H9 (cell line): ENCODE data around the gene TYW1. TPM values are rescaled to one million over a fixed set of nuclear protein-coding genes. Genes with fewer than 3 reads are reported as not detected.
"Not testable (repeated sequence)": the region's sequence is repeated elsewhere in the genome, so short reads cannot be mapped to it uniquely, and the experiment has no call there.

ENCODE experiments used
- DNase-seq: peaks from one replicate; pipeline ENCODE4 v3.0.0-alpha.2; 2017
- H2AFZ ChIP-seq: one replicate; pipeline ENCODE4 v1.6.1; 2013; ENCODE audit warnings: mild to moderate bottlenecking, low read length, control low read depth, moderate library complexity
- H2AK5ac ChIP-seq: 2 replicates; pipeline ENCODE4 v1.6.1; 2013; ENCODE audit warnings: low read length, control low read depth, mixed read lengths; ENCODE audit not compliant: insufficient read length
- H2BK120ac ChIP-seq: one replicate; pipeline ENCODE4 v1.6.1; 2013; ENCODE audit warnings: low read depth, mild to moderate bottlenecking, low read length, control low read depth, inconsistent platforms; ENCODE audit not compliant: poor library complexity, severe bottlenecking
- H2BK12ac ChIP-seq: 2 replicates; pipeline ENCODE4 v1.6.1; 2013; ENCODE audit warnings: low read length, control low read depth, mixed read lengths, low read depth; ENCODE audit not compliant: insufficient read length
- H2BK15ac ChIP-seq: 2 replicates; pipeline ENCODE4 v1.6.1; 2013; ENCODE audit warnings: low read depth, low read length, control low read depth
- H2BK20ac ChIP-seq: one replicate; pipeline ENCODE4 v1.6.1; 2013; ENCODE audit warnings: low read depth, mild to moderate bottlenecking, low read length, control low read depth, inconsistent platforms; ENCODE audit not compliant: poor library complexity, severe bottlenecking
- H2BK5ac ChIP-seq: 2 replicates; pipeline ENCODE4 v1.6.1; 2013; ENCODE audit warnings: low read length, control low read depth, mixed read lengths; ENCODE audit not compliant: insufficient read length
- H3K14ac ChIP-seq: 2 replicates; pipeline ENCODE4 v1.6.1; 2013; ENCODE audit warnings: low read length, control low read depth; ENCODE audit not compliant: insufficient read depth
- H3K18ac ChIP-seq: 2 replicates; pipeline ENCODE4 v1.6.1; 2013; ENCODE audit warnings: low read depth, mild to moderate bottlenecking, mixed read lengths, low read length, control low read depth; ENCODE audit not compliant: insufficient read length
- H3K23ac ChIP-seq: 2 replicates; pipeline ENCODE4 v1.6.1; 2013; ENCODE audit warnings: low read length, control low read depth, mixed read lengths, low read depth; ENCODE audit not compliant: insufficient read length
- H3K23me2 ChIP-seq: 2 replicates; pipeline ENCODE4 v1.6.1; 2013; ENCODE audit warnings: low read depth, mild to moderate bottlenecking, mixed read lengths, low read length, control low read depth; ENCODE audit not compliant: insufficient read length, poor library complexity, severe bottlenecking
- H3K27ac ChIP-seq: 2 replicates; pipeline ENCODE4 v1.5.1; 2013; ENCODE audit warnings: low read length, control low read depth, mixed read lengths, low read depth; ENCODE audit not compliant: insufficient read length
- H3K27me3 ChIP-seq: 2 replicates; pipeline ENCODE4 v1.6.1; 2013; ENCODE audit warnings: low read length, control low read depth, inconsistent platforms; ENCODE audit not compliant: insufficient read depth
- H3K4ac ChIP-seq: 2 replicates; pipeline ENCODE4 v1.6.1; 2013; ENCODE audit warnings: low read depth, mild to moderate bottlenecking, control low read depth, inconsistent platforms, low read length, moderate library complexity
- H3K4me1 ChIP-seq: 2 replicates; pipeline ENCODE4 v1.6.1; 2013; ENCODE audit warnings: low read length, control low read depth, inconsistent platforms; ENCODE audit not compliant: insufficient read depth
- H3K4me2 ChIP-seq: 2 replicates; pipeline ENCODE4 v1.6.1; 2013; ENCODE audit warnings: low read length, control low read depth, mixed read lengths; ENCODE audit not compliant: insufficient read length, insufficient read depth
- H3K56ac ChIP-seq: 2 replicates; pipeline ENCODE4 v1.6.1; 2013; ENCODE audit warnings: low read depth, mild to moderate bottlenecking, mixed read lengths, low read length, control low read depth; ENCODE audit not compliant: insufficient read length
- H3K79me1 ChIP-seq: 2 replicates; pipeline ENCODE4 v1.6.1; 2013; ENCODE audit warnings: low read depth, mild to moderate bottlenecking, moderate library complexity, low read length, control low read depth, inconsistent platforms; ENCODE audit not compliant: insufficient read depth, poor library complexity, severe bottlenecking
- H3K79me2 ChIP-seq: 2 replicates; pipeline ENCODE4 v1.6.1; 2013; ENCODE audit warnings: low read length, control low read depth, inconsistent platforms; ENCODE audit not compliant: insufficient read depth
- H3K9ac ChIP-seq: 2 replicates; pipeline ENCODE4 v1.6.1; 2013; ENCODE audit warnings: low read length, control low read depth, mixed read lengths; ENCODE audit not compliant: insufficient read length; ENCODE audit errors: extremely low read depth
- H3K9me3 ChIP-seq: one replicate; pipeline ENCODE4 v1.6.1; 2013; ENCODE audit warnings: low read depth, low read length, inconsistent platforms; ENCODE audit not compliant: control insufficient read depth
- H3T11ph ChIP-seq: one replicate; pipeline ENCODE4 v1.6.1; 2013; ENCODE audit warnings: mild to moderate bottlenecking, low read length, control low read depth, inconsistent platforms
- H4K20me1 ChIP-seq: one replicate; pipeline ENCODE4 v1.6.1; 2013; ENCODE audit not compliant: control insufficient read depth, insufficient read length, insufficient read depth
- H4K5ac ChIP-seq: 2 replicates; pipeline ENCODE4 v1.6.1; 2013; ENCODE audit warnings: low read depth, mild to moderate bottlenecking, mixed read lengths, low read length, control low read depth; ENCODE audit not compliant: insufficient read length
- H4K8ac ChIP-seq: replicated peaks from 2 replicates; pipeline ENCODE4 v1.6.1; 2013; ENCODE audit warnings: low read length, control low read depth, mixed read lengths, low read depth; ENCODE audit not compliant: insufficient read length
- H4K91ac ChIP-seq: 2 replicates; pipeline ENCODE4 v1.6.1; 2013; ENCODE audit warnings: low read depth, mild to moderate bottlenecking, moderate library complexity, mixed read lengths, low read length, control low read depth; ENCODE audit not compliant: insufficient read length
- H3K27ac Mint-ChIP-seq, 3 experiments: 2 replicates in 2 of 3; 3 replicates in 1 of 3; pipeline ENCODE4 v1.8.0; 2020 to 2021; ENCODE audit warnings: mixed read lengths in 3 of 3, mild to moderate bottlenecking in 1 of 3, moderate library complexity in 1 of 3
- H3K27me3 Mint-ChIP-seq: 2 replicates; pipeline ENCODE4 v1.8.0; 2021; ENCODE audit warnings: low read depth, mild to moderate bottlenecking, moderate library complexity, mixed read lengths
- H3K36me3 Mint-ChIP-seq, 3 experiments: 2 replicates in 2 of 3; 3 replicates in 1 of 3; pipeline ENCODE4 v1.8.0; 2020 to 2021; ENCODE audit warnings: low read depth in 3 of 3, mixed read lengths in 3 of 3; ENCODE audit not compliant: insufficient read depth in 1 of 3
- H3K4me1 Mint-ChIP-seq, 2 experiments: 2 replicates each; pipeline ENCODE4 v1.8.0; 2020; ENCODE audit warnings: mixed read lengths in 2 of 2
- H3K4me3 Mint-ChIP-seq, 2 experiments: 2 replicates in 1 of 2; 3 replicates in 1 of 2; pipeline ENCODE4 v1.8.0; 2020 to 2021; ENCODE audit warnings: mild to moderate bottlenecking in 2 of 2, mixed read lengths in 2 of 2, moderate library complexity in 1 of 2
- H3K9me3 Mint-ChIP-seq, 2 experiments: 2 replicates in 1 of 2; 3 replicates in 1 of 2; pipeline ENCODE4 v1.8.0; 2020; ENCODE audit warnings: mild to moderate bottlenecking in 2 of 2, mixed read lengths in 2 of 2, moderate library complexity in 1 of 2
- WGBS: extraction: QIAGEN DNeasy Blood & Tissue Kit; methylation state at CpG from one replicate; pipeline ENCODE4 v1.1.7; 2013; ENCODE audit warnings: missing lambda C conversion rate, low lambda C conversion rate, mixed read lengths; ENCODE audit not compliant: insufficient read length; ENCODE audit errors: extremely low coverage; 5-methylcytosine and 5-hydroxymethylcytosine counted together
- total RNA-seq: library from RNA; stranded (reverse); gene quantifications from 2 replicates; pipeline ENCODE4 v1.2.1, GENCODE V29; 2021

Gene TYW1
- total RNA-seq, 1 experiment from 2014 or later: 22.3 TPM

- not testable (repeated sequence) for H3K23ac ChIP-seq, H2BK5ac ChIP-seq, H3T11ph ChIP-seq, H4K91ac ChIP-seq, H3K4ac ChIP-seq, H2AFZ ChIP-seq, H3K79me2 ChIP-seq, H3K27me3 ChIP-seq, H2BK20ac ChIP-seq, H4K8ac ChIP-seq, H3K14ac ChIP-seq, H3K27ac Mint-ChIP-seq, H3K4me1 ChIP-seq, H3K23me2 ChIP-seq, H3K18ac ChIP-seq, H3K4me2 ChIP-seq, H4K5ac ChIP-seq, H3K79me1 ChIP-seq, H2AK5ac ChIP-seq, H4K20me1 ChIP-seq, H3K4me1 Mint-ChIP-seq, H2BK12ac ChIP-seq, H3K4me3 Mint-ChIP-seq, H2BK15ac ChIP-seq, H3K27ac ChIP-seq, H3K9me3 ChIP-seq, H3K9me3 Mint-ChIP-seq, H3K56ac ChIP-seq, DNase-seq, H3K9ac ChIP-seq, H2BK120ac ChIP-seq, H3K27me3 Mint-ChIP-seq
- WGBS: no CpG with 5 or more reads among the region's 2 CpGs
- peaks cover 5 to 10% (median 6%) of the 10 kb centered on the region in 3 experiments; a peak in 6 of 7 replicates for H3K36me3 Mint-ChIP-seq
Observed at GRCh38 chr7:67205772-67206171, 209.1 kb downstream of the TYW1 start.
